Fibroblast of skin of left quadriceps (primary cell): Measurements from ENCODE around the gene ATF6.

Experiments used
- DNase-seq, 2 experiments: peaks; one replicate each; pipeline ENCODE4 v3.0.0-alpha.2; 2013; ENCODE audit warnings: low read depth in 2 of 2

ATF6 gene

DNA sequence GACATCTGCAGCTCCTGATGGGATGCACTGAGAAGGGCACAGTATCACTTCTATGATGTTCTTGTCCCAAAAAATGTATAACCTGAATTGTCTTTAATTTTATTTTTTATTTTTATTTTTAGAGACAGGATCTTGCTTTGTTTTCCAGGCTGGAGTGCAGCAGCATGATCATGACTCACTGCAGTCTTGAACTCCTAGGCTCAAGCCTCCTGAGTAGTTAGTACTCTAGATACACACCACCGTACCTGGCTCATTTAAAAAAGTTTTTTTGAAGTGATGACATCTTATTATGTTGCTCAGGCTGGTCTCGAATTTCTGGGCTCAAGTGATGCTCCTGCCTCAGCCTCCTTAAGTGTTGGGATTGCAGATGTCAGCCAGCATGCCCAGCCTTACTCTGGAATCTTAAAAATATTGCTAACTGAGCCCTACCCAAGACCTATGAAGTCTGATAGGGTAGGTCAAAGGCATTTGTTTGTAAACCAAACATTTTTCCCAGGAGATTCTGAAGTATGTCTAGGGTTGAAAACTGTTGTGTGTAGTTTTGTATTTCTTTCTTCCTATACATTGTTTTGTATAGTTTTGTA lies 68.9 kb downstream of the ATF6 start:
- DNase-seq = no peak

DNA sequence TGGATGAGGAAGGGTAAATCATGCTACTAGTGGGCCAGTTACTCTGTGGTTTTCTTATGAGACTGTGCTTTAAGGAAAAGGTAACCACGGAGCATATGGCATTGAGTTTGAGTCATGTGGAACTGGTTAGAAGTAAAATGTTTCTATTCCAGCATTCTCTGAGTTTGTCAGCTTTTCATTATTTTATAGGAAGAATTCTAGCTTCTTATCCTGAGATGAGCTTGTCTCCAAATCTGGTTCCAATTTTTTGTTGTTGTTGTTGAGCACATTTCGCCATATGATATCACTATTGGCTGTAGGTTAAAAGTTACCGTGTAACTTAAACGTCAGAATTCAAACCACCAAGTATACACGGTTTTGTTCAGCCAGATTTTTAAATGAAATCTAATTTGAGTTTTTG lies 69.9 kb downstream of the ATF6 start:
- DNase-seq = peak; percentile 91 to 93

GRCh38 chr1:161838362-161838761 lies 72.2 kb downstream of the ATF6 start:
- DNase-seq = no peak

- DNase-seq = no peak
Observed at GRCh38 chr1:161838885-161839284, 72.8 kb downstream of the ATF6 start.

GRCh38 chr1:161839591-161839990 lies 73.5 kb downstream of the ATF6 start:
- no peak for DNase-seq

DNA sequence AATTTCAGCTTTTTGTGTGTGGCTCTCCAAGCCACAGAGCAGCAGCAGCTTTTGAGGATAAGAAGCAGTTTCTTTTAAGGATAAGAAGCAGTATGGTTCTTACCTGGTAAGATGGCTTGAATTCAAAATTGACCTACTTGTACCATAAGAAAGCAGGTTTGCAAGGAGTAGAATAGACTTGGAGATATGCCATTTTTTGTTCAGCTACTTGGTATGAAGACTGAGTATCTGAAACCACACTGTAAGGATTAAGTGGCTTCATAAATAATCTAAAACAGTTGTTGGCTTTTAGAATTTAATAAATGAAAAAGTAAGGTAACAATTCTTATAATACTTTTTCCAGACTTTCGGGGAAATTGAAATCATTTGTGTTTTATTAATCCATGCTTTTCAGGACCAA lies 74.2 kb downstream of the ATF6 start:
- peak in 1 of 2 experiments; percentile 49 for DNase-seq

DNA sequence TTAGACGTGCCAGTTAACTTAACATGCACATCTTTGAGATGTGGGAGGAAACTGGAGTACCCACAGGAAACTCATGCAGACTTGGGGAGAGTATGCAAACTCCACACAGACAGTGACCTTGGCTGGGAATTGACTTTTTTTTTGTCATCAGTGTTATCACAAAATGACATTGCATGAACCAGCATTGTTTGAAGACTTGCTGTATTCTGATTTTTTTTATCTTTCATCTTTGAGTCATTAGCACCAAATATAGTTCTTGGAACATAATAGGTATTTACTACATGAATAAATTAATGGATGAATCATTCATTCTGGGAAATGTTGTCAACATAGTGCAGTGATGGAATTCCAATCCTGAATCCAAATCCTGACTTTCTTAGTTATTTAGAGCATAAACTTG lies 77.0 kb downstream of the ATF6 start:
- peak in 1 of 2 experiments; percentile 45 for DNase-seq

- no peak for DNase-seq
Observed at GRCh38 chr1:161844696-161845095, 78.6 kb downstream of the ATF6 start.

DNA sequence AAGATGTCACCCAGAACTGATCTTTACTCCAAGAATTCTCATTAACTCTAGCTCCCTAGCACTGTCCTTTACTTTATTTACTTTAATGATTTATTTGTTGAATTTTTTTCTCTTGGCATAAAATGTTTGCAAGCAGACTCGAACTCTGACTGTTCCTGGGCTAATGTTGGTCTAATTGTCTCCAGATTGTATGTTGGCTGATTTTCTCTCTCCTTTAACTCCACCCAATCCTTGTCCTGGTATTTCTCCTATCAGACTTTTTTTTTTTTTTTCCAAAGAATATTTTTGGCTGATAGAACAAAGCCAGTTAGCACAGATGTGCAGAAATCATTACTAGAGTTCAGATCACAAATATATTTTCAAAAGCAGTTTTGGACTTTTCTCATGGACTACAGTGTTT lies 82.6 kb downstream of the ATF6 start:
- DNase-seq = peak in 1 of 2 experiments; percentile 49

DNA sequence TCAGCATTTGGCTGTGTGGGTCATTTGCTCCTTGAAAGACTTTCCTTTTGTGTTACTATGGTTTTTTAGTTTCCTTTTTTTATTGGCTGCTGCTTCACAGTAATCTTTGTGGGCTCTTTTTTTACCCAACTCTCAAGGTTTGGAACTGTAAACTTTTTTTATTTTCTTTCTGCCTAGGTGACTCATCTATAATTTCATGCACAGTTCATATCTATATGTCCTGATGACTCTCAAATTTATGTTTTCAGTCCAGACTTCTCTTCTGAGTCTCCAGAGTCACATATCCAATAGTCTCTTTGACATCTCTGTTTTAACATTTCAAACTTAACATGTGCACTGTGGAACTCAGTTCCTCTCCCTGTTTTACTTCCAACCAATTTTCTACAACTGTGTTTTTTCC lies 83.4 kb downstream of the ATF6 start:
- DNase-seq = no peak

DNA sequence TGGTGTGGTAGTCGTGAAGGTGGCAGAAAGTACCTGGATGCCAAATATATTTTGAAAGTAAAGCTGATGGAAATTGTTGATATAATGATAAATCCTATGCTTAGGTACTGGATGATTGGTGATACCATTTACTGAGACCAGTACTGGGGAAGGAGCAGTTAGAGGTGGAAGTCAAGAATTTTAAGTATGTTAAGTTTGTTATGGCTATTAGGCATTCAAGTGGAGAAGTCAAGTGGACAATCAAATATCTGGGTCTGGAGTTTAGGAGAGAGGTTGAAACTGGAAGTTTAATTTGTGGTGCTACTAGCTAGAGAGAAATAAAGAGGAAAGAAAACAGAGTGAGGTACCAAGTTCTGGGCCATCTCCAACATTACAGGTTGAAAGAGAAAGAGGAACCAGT lies 89.1 kb downstream of the ATF6 start:
- DNase-seq = no peak

GRCh38 chr1:161858271-161858670 lies 92.2 kb downstream of the ATF6 start:
- no peak for DNase-seq

DNA sequence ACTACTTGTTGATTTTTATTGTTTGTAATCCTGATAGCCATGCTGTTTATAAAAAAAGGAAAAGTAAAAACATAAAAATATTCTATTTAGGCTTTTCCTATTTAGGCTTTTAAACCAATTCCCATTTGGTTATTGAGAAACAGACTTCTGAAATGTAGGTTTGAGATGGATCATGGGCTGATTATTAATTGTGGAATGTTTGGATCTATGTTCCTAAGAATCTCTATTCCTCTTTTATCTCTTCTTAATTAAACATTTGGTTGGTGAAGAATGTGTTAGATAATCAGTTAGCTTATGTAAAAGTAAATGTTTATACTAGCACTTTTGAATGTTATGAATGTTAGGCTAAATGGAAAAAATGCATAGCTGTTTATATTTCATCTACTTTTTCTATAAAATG lies 97.4 kb downstream of the ATF6 start:
- DNase-seq = no peak

DNA sequence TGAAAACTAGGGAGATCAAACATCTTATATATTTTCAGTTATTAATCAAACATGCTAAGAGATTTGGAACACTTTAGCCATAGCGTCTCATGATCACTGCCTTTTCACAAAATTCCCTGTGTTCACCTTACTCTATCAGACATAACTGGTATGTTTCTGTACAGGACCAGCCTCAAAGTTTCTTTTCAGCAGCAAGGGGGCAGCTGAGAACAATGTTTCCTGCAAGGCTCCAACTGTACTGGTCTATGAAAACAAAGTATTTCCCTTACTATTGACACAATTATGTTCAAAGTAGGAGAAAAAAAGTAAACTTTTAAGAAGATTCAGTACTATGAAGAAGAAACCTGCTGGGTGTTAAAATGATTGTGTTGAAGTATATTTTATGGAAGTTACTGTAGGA lies 98.5 kb downstream of the ATF6 start:
- DNase-seq = peak in 1 of 2 experiments; percentile 25

DNA sequence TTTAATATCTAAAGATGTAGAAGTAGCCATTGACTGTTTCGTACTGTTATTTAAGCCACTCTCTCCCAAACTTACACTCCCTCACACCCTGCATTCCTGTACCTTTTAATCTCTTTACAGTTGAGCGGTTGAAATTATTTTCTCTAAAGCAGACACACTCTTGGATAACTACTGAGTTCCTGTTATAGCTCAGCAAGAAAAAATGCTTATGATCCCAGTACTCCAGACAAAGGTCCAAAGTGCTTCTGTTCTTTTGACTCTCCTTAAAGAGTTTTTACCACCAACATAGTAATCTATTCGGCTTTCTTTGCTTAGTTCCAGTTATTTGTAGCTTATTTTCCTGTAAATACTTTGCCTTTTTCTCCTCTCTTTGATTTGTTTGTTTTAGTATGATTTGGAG lies 100.1 kb downstream of the ATF6 start:
- DNase-seq = no peak

GRCh38 chr1:161868832-161869231 lies 102.7 kb downstream of the ATF6 start:
- no peak for DNase-seq

DNA sequence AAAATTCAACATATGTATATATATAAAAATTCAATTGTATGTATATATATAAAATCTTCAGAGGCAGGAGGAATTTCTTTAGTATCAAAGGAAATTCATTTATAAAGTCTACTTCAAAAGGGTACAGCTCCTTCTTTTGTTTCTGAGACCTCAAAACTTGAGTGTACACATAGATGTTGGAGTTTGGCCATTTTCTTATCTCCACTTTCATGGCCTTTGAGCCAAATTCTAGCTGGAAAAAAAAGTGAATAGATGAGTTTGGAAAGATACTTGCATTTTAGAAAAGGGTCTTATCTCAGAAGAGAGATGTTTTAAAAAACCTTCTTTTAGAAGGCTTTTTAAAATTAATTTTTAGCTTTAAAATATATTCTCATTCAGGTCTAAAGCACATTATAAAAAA lies 103.2 kb downstream of the ATF6 start:
- no peak for DNase-seq

- DNase-seq = no peak
Observed at GRCh38 chr1:161872506-161872905, 106.4 kb downstream of the ATF6 start.

DNA sequence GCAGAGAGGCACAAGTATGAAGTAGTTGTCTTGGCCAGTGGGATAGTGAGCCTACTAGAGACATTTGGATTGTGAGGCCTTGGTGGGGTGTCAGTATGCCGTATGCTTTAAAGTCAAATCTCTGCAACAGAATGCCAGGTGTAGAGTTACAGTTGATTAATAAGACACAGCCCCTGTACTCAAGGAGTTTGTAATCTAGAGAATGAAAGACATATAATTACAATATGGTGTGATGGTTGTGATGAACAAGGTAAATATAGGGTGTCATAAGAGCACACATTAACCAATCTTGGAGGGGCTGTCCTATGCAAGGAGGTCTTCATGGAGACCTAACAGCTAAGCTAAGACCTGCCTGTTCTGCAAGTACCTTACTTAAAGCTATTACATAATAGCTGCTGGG lies 113.1 kb downstream of the ATF6 start:
- no peak for DNase-seq

- DNase-seq = no peak
Observed at GRCh38 chr1:161884475-161884874, 118.4 kb downstream of the ATF6 start.

- DNase-seq = peak; percentile 85 to 87
Observed at GRCh38 chr1:161885003-161885402, 118.9 kb downstream of the ATF6 start.

GRCh38 chr1:161885759-161886158 lies 119.6 kb downstream of the ATF6 start:
- DNase-seq = no peak

DNA sequence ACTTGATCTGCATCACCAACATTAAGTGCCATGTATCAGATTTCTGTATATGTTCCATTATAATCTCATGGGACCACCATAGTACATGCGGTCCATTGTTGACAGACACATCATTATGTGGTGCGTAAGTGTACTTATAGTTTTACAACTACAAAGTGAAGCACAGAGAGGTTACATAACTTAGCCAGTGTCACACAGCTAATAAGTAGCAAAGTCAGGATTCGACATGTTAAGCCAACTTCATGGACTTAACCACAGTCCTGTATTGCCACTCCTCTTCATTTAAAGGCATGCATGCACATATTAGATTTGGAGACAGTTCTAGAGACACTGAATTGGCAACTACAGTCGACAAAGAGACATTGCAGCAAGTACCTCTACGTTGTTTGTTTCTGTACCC lies 120.5 kb downstream of the ATF6 start:
- DNase-seq = no peak

DNA sequence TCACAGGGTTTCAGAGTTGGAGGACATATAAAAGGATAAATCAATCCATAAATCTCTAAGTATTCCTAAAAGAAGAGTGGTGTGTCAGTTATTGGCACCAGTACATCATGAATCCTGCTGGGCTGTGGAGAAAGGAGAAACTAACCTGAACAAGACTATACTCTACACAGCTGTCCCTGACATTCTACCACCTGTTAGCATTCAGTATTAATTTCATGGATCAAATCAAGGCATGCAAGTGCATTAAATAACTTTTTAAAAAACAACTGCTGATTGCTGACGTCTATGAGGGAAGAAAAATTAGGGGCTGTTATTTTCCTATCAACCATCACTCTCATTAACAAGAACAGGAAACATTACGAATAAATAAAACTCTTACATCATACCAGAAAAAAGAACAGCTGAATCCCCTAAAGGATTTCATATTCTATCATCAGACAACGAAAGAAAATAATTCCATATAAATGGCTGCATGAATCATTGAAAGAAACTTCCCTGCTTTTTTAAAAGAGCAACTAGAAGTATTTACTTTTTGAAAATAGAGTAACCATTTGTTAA lies 121.7 kb downstream of the ATF6 start:
- no peak for DNase-seq
